Activated CD4-positive, alpha-beta T cell treated with anti-CD3 and anti-CD28 coated beads for 36 hours (primary cell): ENCODE measurements around the gene TEKT3. TPM values are rescaled to one million over a fixed set of nuclear protein-coding genes. Genes with fewer than 3 reads are reported as not detected.

Experiments used
- ATAC-seq: fragments of 200-7000 bp; cut with Tn5 transposase; one replicate; pipeline ENCODE4 v1.10.0; 2021; ENCODE audit warnings: mild to moderate bottlenecking, moderate library complexity
- CTCF ChIA-PET: fragments of 350-600 bp; sonication (Branson Sonifier 250); formaldehyde crosslinking; loops from one replicate; lab custom pipeline; 2021; ENCODE audit warnings: antibody characterized with exemption; lab: Charles Lee
- POLR2A ChIA-PET: fragments of 350-600 bp; sonication (Branson Sonifier 250); formaldehyde crosslinking; loops from one replicate; lab custom pipeline; 2021; ENCODE audit warnings: antibody characterized with exemption, inconsistent platforms; lab: Charles Lee
- DNase-seq: peaks from one replicate; pipeline ENCODE4 v3.0.0-alpha.2; 2020
- H3K27ac Mint-ChIP-seq: one replicate; pipeline ENCODE4 v1.8.0; 2021; ENCODE audit warnings: mixed read lengths
- H3K27me3 Mint-ChIP-seq: one replicate; pipeline ENCODE4 v1.8.0; 2021; ENCODE audit warnings: mixed read lengths
- H3K36me3 Mint-ChIP-seq: one replicate; pipeline ENCODE4 v1.8.0; 2021; ENCODE audit warnings: low read depth, mixed read lengths
- H3K4me1 Mint-ChIP-seq: one replicate; pipeline ENCODE4 v1.8.0; 2021; ENCODE audit warnings: mixed read lengths
- H3K4me3 Mint-ChIP-seq: one replicate; pipeline ENCODE4 v1.8.0; 2021; ENCODE audit warnings: mild to moderate bottlenecking, moderate library complexity, mixed read lengths
- H3K9me3 Mint-ChIP-seq: one replicate; pipeline ENCODE4 v1.8.0; 2021; ENCODE audit warnings: low read depth, mixed read lengths
- intact Hi-C, 2 experiments: fragments of 100-400 bp; cut with DNase I in 1 of 2; cut with micrococcal nuclease in 1 of 2; formaldehyde crosslinking; loops; one replicate each; pipeline versions ENCODE4 v1.14.2 to v1.15.1; 2022 to 2024; cut with DNase I, micrococcal nuclease
- total RNA-seq, 2 experiments: library from RNA; stranded (reverse); gene quantifications; one replicate each; pipeline ENCODE4 v1.2.3, GENCODE V29; 2021

Gene TEKT3
- total RNA-seq, 2 experiments from 2014 or later, result not detected

GRCh38 chr17:15289285-15290183, 51.9 kb downstream of the TEKT3 start:
- Mint-ChIP-seq H3K4me3 (no peak overlapping the region), H3K9me3 (no peaks in the 10 kb centered on the region), H3K36me3 (no peaks in the 10 kb centered on the region), H3K4me1 (no peaks in the 10 kb centered on the region), H3K27ac (no peak overlapping the region), H3K27me3 (peaks cover 27% of the 10 kb centered on the region)
- intact Hi-C loops, result no loop called here
- ATAC-seq (no peak), DNase-seq (no peak)
- POLR2A ChIA-PET, result no interaction called here
- CTCF ChIA-PET, result no interaction called here

- no peaks in the 10 kb centered on the region for H3K4me1 Mint-ChIP-seq
- peaks cover 32% of the 10 kb centered on the region for H3K27me3 Mint-ChIP-seq
- intact Hi-C loops, result no loop called here
- DNase-seq (no peak), ATAC-seq (no peak)
- H3K4me3 Mint-ChIP-seq, result no peak overlapping the region
- ChIA-PET CTCF (no interaction called here), POLR2A (no interaction called here)
- H3K36me3 Mint-ChIP-seq, result no peaks in the 10 kb centered on the region
- no peaks in the 10 kb centered on the region for H3K9me3 Mint-ChIP-seq
- H3K27ac Mint-ChIP-seq, result no peak overlapping the region
These were observed 52.5 kb downstream of the TEKT3 start for GRCh38 chr17:15288859-15289258.

GRCh38 chr17:15287538-15288267, 53.7 kb downstream of the TEKT3 start:
- Mint-ChIP-seq H3K9me3 (no peaks in the 10 kb centered on the region), H3K36me3 (no peaks in the 10 kb centered on the region), H3K4me1 (peaks cover under 1% of the 10 kb centered on the region), H3K27me3 (peaks cover 43% of the 10 kb centered on the region), H3K4me3 (no peak overlapping the region), H3K27ac (no peak overlapping the region)
- intact Hi-C loops, result no loop called here
- POLR2A ChIA-PET, result no interaction called here
- no peak for DNase-seq
- no peak for ATAC-seq
- CTCF ChIA-PET, result no interaction called here

GRCh38 chr17:15285466-15285865, 55.9 kb downstream of the TEKT3 start:
- no peak for ATAC-seq

GRCh38 chr17:15284537-15284936, 56.9 kb downstream of the TEKT3 start:
- POLR2A ChIA-PET, result no interaction called here
- CTCF ChIA-PET, result interaction anchor here (0.7 to 1.2 kb wide), 2 partner anchors 27 to 222 kb away, joined by 3 read pairs; no protein-coding TSS in a partner anchor
- peaks cover 44% of the 10 kb centered on the region for H3K27me3 Mint-ChIP-seq
- ATAC-seq (no peak), DNase-seq (no peak)
- H3K27ac Mint-ChIP-seq, result no peak overlapping the region
- no peaks in the 10 kb centered on the region for H3K9me3 Mint-ChIP-seq
- intact Hi-C loops, result no loop called here
- H3K36me3 Mint-ChIP-seq, result no peaks in the 10 kb centered on the region
- H3K4me1 Mint-ChIP-seq, result peaks cover 7% of the 10 kb centered on the region
- H3K4me3 Mint-ChIP-seq, result no peak overlapping the region

More at GRCh38 chr17:15285466-15285865, 55.9 kb downstream of the TEKT3 start:
- CTCF ChIA-PET, result no interaction called here
- no peaks in the 10 kb centered on the region for H3K9me3 Mint-ChIP-seq
- H3K27me3 Mint-ChIP-seq, result peaks cover 49% of the 10 kb centered on the region
- no peak overlapping the region for H3K4me3 Mint-ChIP-seq
- H3K27ac Mint-ChIP-seq, result no peak overlapping the region
- no peak for DNase-seq
- POLR2A ChIA-PET, result no interaction called here
- H3K36me3 Mint-ChIP-seq, result no peaks in the 10 kb centered on the region
- intact Hi-C loops, result no loop called here
- H3K4me1 Mint-ChIP-seq, result peaks cover 7% of the 10 kb centered on the region

- intact Hi-C loops, result no loop called here
- Mint-ChIP-seq H3K27me3 (peaks cover 43% of the 10 kb centered on the region), H3K4me1 (peaks cover 7% of the 10 kb centered on the region), H3K27ac (no peak overlapping the region), H3K36me3 (no peaks in the 10 kb centered on the region), H3K4me3 (no peak overlapping the region), H3K9me3 (no peaks in the 10 kb centered on the region)
- ATAC-seq (no peak), DNase-seq (no peak)
- CTCF ChIA-PET, result interaction anchor here (0.7 to 1.2 kb wide), 2 partner anchors 26 to 222 kb away, joined by 3 read pairs; no protein-coding TSS in a partner anchor
- POLR2A ChIA-PET, result no interaction called here
These were observed 57.3 kb downstream of the TEKT3 start for GRCh38 chr17:15284107-15284506.

GRCh38 chr17:15281909-15282308, 59.5 kb downstream of the TEKT3 start:
- POLR2A ChIA-PET, result interaction anchor here (0.5 kb wide), 1 partner anchor 69 kb away, joined by 3 read pairs; no protein-coding TSS in a partner anchor
- DNase-seq, result peak; percentile 20
- intact Hi-C loops, result no loop called here
- Mint-ChIP-seq H3K4me1 (peaks cover 7% of the 10 kb centered on the region), H3K27ac (no peak overlapping the region), H3K27me3 (peaks cover 34% of the 10 kb centered on the region), H3K9me3 (no peaks in the 10 kb centered on the region), H3K36me3 (no peaks in the 10 kb centered on the region), H3K4me3 (no peak overlapping the region)
- CTCF ChIA-PET, result interaction anchor here (1.6 kb wide), 1 partner anchor 15 kb away, joined by 4 read pairs; no protein-coding TSS in a partner anchor
- ATAC-seq, result peak; percentile 64

- H3K36me3 Mint-ChIP-seq, result no peaks in the 10 kb centered on the region
These were observed 62.4 kb downstream of the TEKT3 start for GRCh38 chr17:15278924-15279477.

GRCh38 chr17:15278380-15278779, 63.0 kb downstream of the TEKT3 start:
- intact Hi-C loops, result no loop called here
- CTCF ChIA-PET, result no interaction called here
- no peak for ATAC-seq
- Mint-ChIP-seq H3K27me3 (peaks cover 20% of the 10 kb centered on the region), H3K36me3 (no peaks in the 10 kb centered on the region), H3K9me3 (peaks cover 3% of the 10 kb centered on the region), H3K27ac (no peak overlapping the region), H3K4me1 (peaks cover 7% of the 10 kb centered on the region), H3K4me3 (no peak overlapping the region)
- no peak for DNase-seq
- POLR2A ChIA-PET, result no interaction called here

More at GRCh38 chr17:15278924-15279477, 62.4 kb downstream of the TEKT3 start:
- no peak for DNase-seq
- H3K27ac Mint-ChIP-seq, result no peak overlapping the region
- H3K9me3 Mint-ChIP-seq, result peaks cover 3% of the 10 kb centered on the region
- POLR2A ChIA-PET, result no interaction called here
- no peak overlapping the region for H3K4me3 Mint-ChIP-seq
- intact Hi-C loops, result no loop called here
- H3K4me1 Mint-ChIP-seq, result peaks cover 7% of the 10 kb centered on the region
- CTCF ChIA-PET, result no interaction called here
- H3K27me3 Mint-ChIP-seq, result peaks cover 27% of the 10 kb centered on the region
- ATAC-seq, result peak; percentile 23

- no peak overlapping the region for H3K4me3 Mint-ChIP-seq
- H3K36me3 Mint-ChIP-seq, result no peaks in the 10 kb centered on the region
- intact Hi-C loops, result no loop called here
- peaks cover 3% of the 10 kb centered on the region for H3K9me3 Mint-ChIP-seq
- H3K27me3 Mint-ChIP-seq, result peaks cover 4% of the 10 kb centered on the region
- POLR2A ChIA-PET, result no interaction called here
- no peak for ATAC-seq
- DNase-seq, result no peak
- CTCF ChIA-PET, result interaction anchor here (1.1 kb wide), 1 partner anchor 229 kb away, joined by 6 read pairs; no protein-coding TSS in a partner anchor
- no peak overlapping the region for H3K27ac Mint-ChIP-seq
- peaks cover 6% of the 10 kb centered on the region for H3K4me1 Mint-ChIP-seq
These were observed 67.4 kb downstream of the TEKT3 start for GRCh38 chr17:15274017-15274416.

GRCh38 chr17:15273141-15273793, 68.1 kb downstream of the TEKT3 start:
- Mint-ChIP-seq H3K9me3 (peaks cover 3% of the 10 kb centered on the region), H3K36me3 (no peaks in the 10 kb centered on the region), H3K4me3 (no peak overlapping the region)

More at GRCh38 chr17:15273141-15273793, 68.1 kb downstream of the TEKT3 start:
- Mint-ChIP-seq H3K4me1 (peaks cover 6% of the 10 kb centered on the region), H3K27ac (no peak overlapping the region), H3K27me3 (peaks cover 4% of the 10 kb centered on the region)
- ATAC-seq, result no peak
- intact Hi-C loops, result no loop called here
- DNase-seq, result no peak
- CTCF ChIA-PET, result no interaction called here
- POLR2A ChIA-PET, result no interaction called here
